HUES48 (cell line): ENCODE data around the gene TOR1AIP1.

Source experiments
- H3K27ac ChIP-seq: one replicate; pipeline ENCODE4 v1.7.0; 2013; ENCODE audit warnings: low read depth, low read length, inconsistent platforms
- H3K27me3 ChIP-seq: 2 replicates; pipeline ENCODE4 v1.6.1; 2013; ENCODE audit warnings: mild to moderate bottlenecking, low read length; ENCODE audit not compliant: control insufficient read depth, insufficient read depth
- H3K36me3 ChIP-seq: 2 replicates; pipeline ENCODE4 v1.6.1; 2013; ENCODE audit warnings: low read length; ENCODE audit not compliant: control insufficient read depth, insufficient read depth
- H3K4me1 ChIP-seq: 2 replicates; pipeline ENCODE4 v1.6.1; 2013; ENCODE audit warnings: mild to moderate bottlenecking, low read length; ENCODE audit not compliant: control insufficient read depth, insufficient read depth
- H3K4me3 ChIP-seq: 2 replicates; pipeline ENCODE4 v1.5.1; 2013; ENCODE audit warnings: mild to moderate bottlenecking, low read depth, low read length
- H3K9ac ChIP-seq: 2 replicates; pipeline ENCODE4 v1.6.1; 2013; ENCODE audit warnings: mild to moderate bottlenecking, low read depth, low read length, moderate library complexity
- H3K9me3 ChIP-seq: 2 replicates; pipeline ENCODE4 v1.6.1; 2013; ENCODE audit warnings: low read length; ENCODE audit not compliant: control insufficient read depth, insufficient read depth

The TOR1AIP1 gene

DNA sequence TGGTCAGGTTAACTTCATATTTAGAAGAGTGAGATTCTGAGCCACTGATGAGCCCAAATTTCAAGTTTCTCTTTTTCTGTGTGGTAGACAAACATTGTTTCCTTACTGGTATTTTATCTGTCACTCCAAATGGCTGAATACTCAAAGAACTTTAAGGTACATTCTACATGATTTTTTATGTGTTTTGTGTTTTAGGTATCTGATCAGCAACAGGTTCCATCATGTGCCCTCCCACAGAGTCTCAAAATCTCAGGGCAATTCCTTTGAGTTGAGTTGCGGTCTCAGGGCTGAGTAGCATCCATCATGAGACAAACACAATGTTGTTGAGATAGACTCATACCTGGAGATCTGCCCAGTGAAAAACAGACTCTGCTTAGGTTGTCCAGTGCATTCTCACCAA is 57.9 kb downstream of the TOR1AIP1 start:
- Histone ChIP-seq H3K9ac (no peak overlapping the region), H3K4me3 (no peak overlapping the region), H3K27me3 (no peaks in the 10 kb centered on the region), H3K4me1 (no peaks in the 10 kb centered on the region), H3K36me3 (no peaks in the 10 kb centered on the region), H3K27ac (no peak overlapping the region), H3K9me3 (no peaks in the 10 kb centered on the region)

- Histone ChIP-seq H3K36me3 (no peaks in the 10 kb centered on the region), H3K9me3 (no peaks in the 10 kb centered on the region), H3K4me3 (no peak overlapping the region), H3K9ac (no peak overlapping the region), H3K4me1 (no peaks in the 10 kb centered on the region), H3K27me3 (no peaks in the 10 kb centered on the region), H3K27ac (no peak overlapping the region)
Measured at GRCh38 chr1:179941454-179941853, 59.4 kb downstream of the TOR1AIP1 start.

- Histone ChIP-seq H3K9ac (no peak overlapping the region), H3K36me3 (no peaks in the 10 kb centered on the region), H3K9me3 (no peaks in the 10 kb centered on the region), H3K27ac (no peak overlapping the region), H3K4me1 (peaks cover under 1% of the 10 kb centered on the region; the same call in 1 of the 2 replicates), H3K4me3 (no peak overlapping the region), H3K27me3 (no peaks in the 10 kb centered on the region)
Measured at GRCh38 chr1:179950651-179951050, 68.6 kb downstream of the TOR1AIP1 start.

DNA sequence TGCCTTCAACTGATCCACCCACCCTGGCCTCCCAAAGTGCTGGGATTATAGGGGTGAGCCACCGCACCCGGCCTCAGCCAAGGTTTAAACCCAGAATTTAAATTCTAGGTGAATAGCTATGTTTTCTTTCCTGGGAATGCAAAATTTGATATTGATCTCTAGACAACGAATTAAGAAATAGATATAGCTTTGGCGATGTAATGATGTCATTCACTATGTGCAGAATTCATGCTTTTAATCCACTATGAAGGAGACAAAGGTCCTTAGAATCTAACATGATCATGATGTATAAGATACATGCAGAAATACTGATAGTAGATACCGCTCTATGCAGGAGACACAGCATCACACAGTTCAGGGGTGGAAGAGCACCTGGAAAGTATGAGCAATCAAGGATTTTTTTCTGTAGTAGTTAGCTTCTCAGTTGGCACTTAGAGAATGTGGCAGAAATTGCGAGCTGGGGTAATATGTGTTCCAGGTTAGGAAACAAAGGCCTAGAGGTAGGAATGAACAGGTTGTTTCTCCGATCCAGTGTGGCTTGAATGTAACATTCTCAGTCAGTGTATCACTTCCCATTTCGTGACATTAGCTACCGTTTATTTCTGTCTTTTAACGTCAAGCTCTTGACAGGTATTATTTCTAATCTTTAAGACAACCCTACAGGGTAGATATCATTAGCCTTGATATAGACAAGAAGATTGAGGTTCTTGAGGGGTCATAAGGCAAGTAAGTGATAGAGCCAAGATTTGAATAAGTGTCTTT is 69.5 kb downstream of the TOR1AIP1 start:
- H3K36me3 ChIP-seq: no peaks in the 10 kb centered on the region
- no peak overlapping the region for H3K4me3 ChIP-seq
- no peak overlapping the region for H3K27ac ChIP-seq
- no peaks in the 10 kb centered on the region for H3K9me3 ChIP-seq
- H3K27me3 ChIP-seq: no peaks in the 10 kb centered on the region
- peaks cover 6% of the 10 kb centered on the region; the same call in 1 of the 2 replicates for H3K4me1 ChIP-seq
- H3K9ac ChIP-seq: no peak overlapping the region

DNA sequence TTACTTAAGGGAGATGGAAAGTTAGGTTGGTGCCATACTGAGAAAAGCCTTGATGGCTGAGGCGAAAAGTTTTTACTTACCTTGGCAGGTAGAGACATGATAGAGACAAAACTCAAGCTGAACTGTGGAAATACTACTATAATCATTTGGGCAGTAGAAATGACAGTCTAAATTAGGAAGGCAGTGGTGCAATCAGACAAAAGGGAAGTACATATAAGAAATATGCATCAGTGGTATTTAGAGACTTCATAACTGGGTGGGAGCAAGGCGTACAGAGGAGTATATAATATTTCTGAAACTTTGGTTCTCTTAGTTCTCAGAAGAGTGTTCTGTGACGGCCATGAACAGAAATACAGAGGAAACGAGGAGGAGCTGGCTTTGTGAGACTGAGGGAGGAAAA is 70.1 kb downstream of the TOR1AIP1 start:
- Histone ChIP-seq H3K4me1 (peaks cover 6% of the 10 kb centered on the region; the same call in 1 of the 2 replicates), H3K27ac (no peak overlapping the region), H3K36me3 (no peaks in the 10 kb centered on the region), H3K4me3 (no peak overlapping the region), H3K9ac (no peak overlapping the region), H3K9me3 (no peaks in the 10 kb centered on the region), H3K27me3 (no peaks in the 10 kb centered on the region)

- Histone ChIP-seq H3K36me3 (no peaks in the 10 kb centered on the region; the same call in 1 of the 2 replicates), H3K4me1 (peaks cover 6% of the 10 kb centered on the region; the same call in 1 of the 2 replicates), H3K27me3 (no peaks in the 10 kb centered on the region), H3K9ac (peak overlapping the region; percentile 58; the same call in 1 of the 2 replicates), H3K27ac (peak overlapping the region; percentile 96), H3K4me3 (peak overlapping the region; percentile 82), H3K9me3 (no peaks in the 10 kb centered on the region)
Measured at GRCh38 chr1:179953974-179954492, 71.9 kb downstream of the TOR1AIP1 start.

- H3K4me1 ChIP-seq: peaks cover 6% of the 10 kb centered on the region; the same call in 1 of the 2 replicates
- H3K4me3 ChIP-seq: peak within 1 kb of the TSS; percentile 82
- H3K27ac ChIP-seq: peak within 1 kb of the TSS; percentile 96
Measured at GRCh38 chr1:179954493-179955286, 72.6 kb downstream of the TOR1AIP1 start, which contains the start of gene CEP350. Gene CEP350, plus strand, starts transcription at chr1:179954810. Its CDS starts 31,372 bp downstream, at chr1:179986182.

GRCh38 chr1:179955287-179955680 is 73.2 kb downstream of the TOR1AIP1 start:
- peak overlapping the region; percentile 88 for H3K9ac ChIP-seq
- H3K4me1 ChIP-seq: peaks cover 6% of the 10 kb centered on the region; the same call in 1 of the 2 replicates
- no peaks in the 10 kb centered on the region for H3K27me3 ChIP-seq
- no peaks in the 10 kb centered on the region for H3K9me3 ChIP-seq
- H3K36me3 ChIP-seq: no peaks in the 10 kb centered on the region; the same call in 1 of the 2 replicates
- H3K27ac ChIP-seq: peak overlapping the region; percentile 96
- peak overlapping the region; percentile 82 for H3K4me3 ChIP-seq

More at GRCh38 chr1:179954493-179955286, 72.6 kb downstream of the TOR1AIP1 start, which contains the start of gene CEP350:
- Histone ChIP-seq H3K36me3 (no peaks in the 10 kb centered on the region; the same call in 1 of the 2 replicates), H3K27me3 (no peaks in the 10 kb centered on the region), H3K9ac (peak within 1 kb of the TSS; percentile 88), H3K9me3 (no peaks in the 10 kb centered on the region)

GRCh38 chr1:179955731-179956130 is 73.6 kb downstream of the TOR1AIP1 start:
- Histone ChIP-seq H3K4me1 (peaks cover 6% of the 10 kb centered on the region; the same call in 1 of the 2 replicates), H3K9ac (no peak overlapping the region; the same call in 1 of the 2 replicates), H3K27me3 (no peaks in the 10 kb centered on the region), H3K4me3 (peak overlapping the region; percentile 82), H3K27ac (peak overlapping the region; percentile 96), H3K36me3 (no peaks in the 10 kb centered on the region; the same call in 1 of the 2 replicates), H3K9me3 (no peaks in the 10 kb centered on the region)

GRCh38 chr1:179958359-179958758 is 76.3 kb downstream of the TOR1AIP1 start:
- H3K27ac ChIP-seq: no peak overlapping the region
- no peaks in the 10 kb centered on the region; the same call in 1 of the 2 replicates for H3K36me3 ChIP-seq
- no peak overlapping the region for H3K4me3 ChIP-seq
- H3K4me1 ChIP-seq: peaks cover 6% of the 10 kb centered on the region; the same call in 1 of the 2 replicates
- H3K27me3 ChIP-seq: no peaks in the 10 kb centered on the region
- H3K9ac ChIP-seq: no peak overlapping the region
- no peaks in the 10 kb centered on the region for H3K9me3 ChIP-seq
